CD4-positive, alpha-beta T cell (primary cell): ENCODE data around the gene RNF167. TPM values are rescaled to one million over a fixed set of nuclear protein-coding genes. Genes with fewer than 3 reads are reported as not detected.

Experiments
- ATAC-seq: fragments of 200-7000 bp; cut with Tn5 transposase; one replicate; pipeline ENCODE4 v1.10.0; 2022; ENCODE audit warnings: mild to moderate bottlenecking; ENCODE audit not compliant: poor library complexity
- CTCF ChIA-PET: fragments of 350-600 bp; sonication (Branson Sonifier 250); formaldehyde crosslinking; loops from one replicate; lab custom pipeline; 2021; ENCODE audit warnings: antibody characterized with exemption, inconsistent platforms; lab: Charles Lee
- POLR2A ChIA-PET: fragments of 350-600 bp; sonication (Branson Sonifier 250); formaldehyde crosslinking; loops from one replicate; lab custom pipeline; 2021; ENCODE audit warnings: antibody characterized with exemption, inconsistent platforms; lab: Charles Lee
- DNase-seq, 14 experiments: peaks; one replicate each; pipeline ENCODE4 v3.0.0-alpha.2; 2013 to 2020; ENCODE audit warnings: mixed read lengths in 2 of 14
- H3K27ac ChIP-seq, 2 donors: one replicate each; pipeline versions ENCODE4 v1.5.1 to v1.7.0; 2013; ENCODE audit warnings: low read length in 2 of 2, low read depth in 1 of 2, mild to moderate bottlenecking in 1 of 2
- H3K27me3 ChIP-seq, 2 experiments: 1 replicate in 1 of 2; 2 replicates in 1 of 2; pipeline versions ENCODE4 v1.6.1 to v1.7.0; 2013; ENCODE audit warnings: low read length in 2 of 2, control low read depth in 1 of 2, mild to moderate bottlenecking in 1 of 2, moderate library complexity in 1 of 2; ENCODE audit not compliant: insufficient read depth in 2 of 2, control insufficient read depth in 1 of 2
- H3K36me3 ChIP-seq: one replicate; pipeline ENCODE4 v1.6.1; 2013; ENCODE audit warnings: low read length, control low read depth; ENCODE audit not compliant: insufficient read depth
- H3K4me1 ChIP-seq: one replicate; pipeline ENCODE4 v1.6.1; 2013; ENCODE audit warnings: low read length, control low read depth; ENCODE audit not compliant: insufficient read depth
- H3K4me3 ChIP-seq: one replicate; pipeline ENCODE4 v1.5.1; 2013; ENCODE audit warnings: mild to moderate bottlenecking, low read length, moderate library complexity
- H3K9me3 ChIP-seq, 2 experiments: 1 replicate in 1 of 2; 2 replicates in 1 of 2; pipeline versions ENCODE4 v1.6.1 to v1.7.0; 2013; ENCODE audit warnings: low read length in 2 of 2, mild to moderate bottlenecking in 2 of 2, control low read depth in 1 of 2, moderate library complexity in 1 of 2; ENCODE audit not compliant: control insufficient read depth in 1 of 2, insufficient read depth in 1 of 2
- H3K27ac Mint-ChIP-seq: one replicate; pipeline ENCODE4 v1.8.0; 2020; ENCODE audit warnings: mixed read lengths
- H3K27me3 Mint-ChIP-seq: one replicate; pipeline ENCODE4 v1.8.0; 2021; ENCODE audit warnings: mixed read lengths
- H3K36me3 Mint-ChIP-seq: one replicate; pipeline ENCODE4 v1.8.0; 2021; ENCODE audit warnings: low read depth, mixed read lengths
- H3K4me1 Mint-ChIP-seq: one replicate; pipeline ENCODE4 v1.8.0; 2021; ENCODE audit warnings: low read depth, mixed read lengths
- H3K4me3 Mint-ChIP-seq: one replicate; pipeline ENCODE4 v1.8.0; 2020; ENCODE audit warnings: mild to moderate bottlenecking, mixed read lengths
- H3K9me3 Mint-ChIP-seq: one replicate; pipeline ENCODE4 v1.8.0; 2020; ENCODE audit warnings: mixed read lengths
- intact Hi-C, 2 experiments: fragments of 100-400 bp; cut with DNase I in 1 of 2; cut with micrococcal nuclease in 1 of 2; formaldehyde crosslinking; loops; one replicate each; pipeline versions ENCODE4 v1.15.1 to v1.9.0; 2023 to 2025; cut with DNase I, micrococcal nuclease
- total RNA-seq, 174 experiments: library from RNA in 2 of 174; stranded (reverse) in 2 of 174; gene quantifications; one replicate each; pipeline ENCODE4 v1.2.3 and lab custom pipeline; 2021 to 2026
- TF ChIP-seq, protein P1 (sequence below): fragments of 200-600 bp; IDR thresholded peaks from one replicate; pipeline ENCODE4 v1.8.0; 2022; ENCODE audit warnings: antibody characterized with exemption, mild to moderate bottlenecking

The RNF167 gene
- total RNA-seq, 2 experiments from 2014 or later: 59.3 to 62.8 TPM

DNA sequence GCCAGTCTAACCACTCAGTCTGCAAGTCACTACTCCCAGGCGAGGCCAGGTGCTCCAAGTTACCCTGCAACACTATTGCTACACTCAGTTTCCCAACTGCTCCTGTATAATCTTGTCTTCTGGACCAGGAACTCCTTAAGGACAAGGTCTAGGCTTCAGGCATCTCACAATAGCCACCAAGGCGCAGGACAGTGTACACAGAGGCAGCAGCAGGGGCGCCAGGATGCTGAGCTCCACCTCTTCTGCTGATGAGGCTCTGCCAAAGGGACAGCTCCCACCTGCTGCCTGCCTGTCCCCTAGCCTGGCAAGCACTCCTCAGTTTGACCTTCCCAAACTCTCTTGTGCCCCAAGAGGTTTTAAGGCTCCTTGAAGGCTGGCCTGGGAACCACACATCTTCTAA is 3.6 kb upstream of the RNF167 start:
- peaks cover 47% of the 10 kb centered on the region for H3K4me1 ChIP-seq
- no peak overlapping the region for H3K4me3 ChIP-seq
- POLR2A ChIA-PET: interaction anchor here (0.6 to 6.2 kb wide), 2 partner anchors 13 to 481 kb away, joined by 3 to 137 read pairs; partner anchors contain the start of genes ENO3 and PFN1
- H3K27ac Mint-ChIP-seq: no peak overlapping the region
- DNase-seq (no peak), ATAC-seq (no peak)
- peak overlapping the region; percentile 27 for H3K4me3 Mint-ChIP-seq
- H3K36me3 ChIP-seq: peaks cover 23% of the 10 kb centered on the region
- H3K9me3 Mint-ChIP-seq: no peaks in the 10 kb centered on the region
- CTCF ChIA-PET: no interaction called here
- intact Hi-C loops: no loop called here
- no peak overlapping the region for H3K27ac ChIP-seq
- H3K9me3 ChIP-seq: no peaks in the 10 kb centered on the region
- TF ChIP-seq, protein P1, sequence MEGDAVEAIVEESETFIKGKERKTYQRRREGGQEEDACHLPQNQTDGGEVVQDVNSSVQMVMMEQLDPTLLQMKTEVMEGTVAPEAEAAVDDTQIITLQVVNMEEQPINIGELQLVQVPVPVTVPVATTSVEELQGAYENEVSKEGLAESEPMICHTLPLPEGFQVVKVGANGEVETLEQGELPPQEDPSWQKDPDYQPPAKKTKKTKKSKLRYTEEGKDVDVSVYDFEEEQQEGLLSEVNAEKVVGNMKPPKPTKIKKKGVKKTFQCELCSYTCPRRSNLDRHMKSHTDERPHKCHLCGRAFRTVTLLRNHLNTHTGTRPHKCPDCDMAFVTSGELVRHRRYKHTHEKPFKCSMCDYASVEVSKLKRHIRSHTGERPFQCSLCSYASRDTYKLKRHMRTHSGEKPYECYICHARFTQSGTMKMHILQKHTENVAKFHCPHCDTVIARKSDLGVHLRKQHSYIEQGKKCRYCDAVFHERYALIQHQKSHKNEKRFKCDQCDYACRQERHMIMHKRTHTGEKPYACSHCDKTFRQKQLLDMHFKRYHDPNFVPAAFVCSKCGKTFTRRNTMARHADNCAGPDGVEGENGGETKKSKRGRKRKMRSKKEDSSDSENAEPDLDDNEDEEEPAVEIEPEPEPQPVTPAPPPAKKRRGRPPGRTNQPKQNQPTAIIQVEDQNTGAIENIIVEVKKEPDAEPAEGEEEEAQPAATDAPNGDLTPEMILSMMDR: no peak
- no peaks in the 10 kb centered on the region for H3K27me3 Mint-ChIP-seq
- H3K4me1 Mint-ChIP-seq: peaks cover 43% of the 10 kb centered on the region
- H3K27me3 ChIP-seq: no peaks in the 10 kb centered on the region
- peaks cover 37% of the 10 kb centered on the region for H3K36me3 Mint-ChIP-seq

DNA sequence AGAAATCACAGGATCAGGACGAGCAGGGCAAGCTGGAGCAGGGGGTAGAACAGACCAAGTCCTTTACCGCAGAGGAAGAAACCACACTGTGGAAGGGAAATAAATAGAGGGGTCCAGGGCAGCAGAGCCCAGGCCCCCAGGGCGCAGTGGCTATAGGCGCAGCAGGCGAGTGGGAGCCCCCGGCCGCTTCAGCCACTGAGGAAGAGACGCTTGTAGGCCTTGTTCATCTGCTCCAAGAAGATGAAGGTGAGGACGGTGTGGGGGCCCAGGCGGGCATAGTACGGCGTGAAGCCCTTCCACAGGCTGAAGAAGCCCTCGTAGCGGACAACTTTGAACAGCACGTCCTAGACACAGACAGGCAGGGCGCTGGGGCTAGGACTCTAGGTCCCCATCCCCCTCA is 2.5 kb upstream of the RNF167 start:
- Histone ChIP-seq H3K4me1 (peaks cover 58% of the 10 kb centered on the region), H3K9me3 (no peaks in the 10 kb centered on the region), H3K27me3 (no peaks in the 10 kb centered on the region), H3K4me3 (no peak overlapping the region), H3K27ac (no peak overlapping the region), H3K36me3 (peaks cover 31% of the 10 kb centered on the region)
- Mint-ChIP-seq H3K36me3 (peaks cover 48% of the 10 kb centered on the region), H3K27ac (peak overlapping the region; percentile 90), H3K4me3 (peak overlapping the region; percentile 36), H3K4me1 (peaks cover 54% of the 10 kb centered on the region), H3K9me3 (no peaks in the 10 kb centered on the region), H3K27me3 (no peaks in the 10 kb centered on the region)
- ChIA-PET POLR2A (interaction anchor here (1.1 to 6.2 kb wide), 2 partner anchors 12 to 28 kb away, joined by 3 to 137 read pairs; partner anchors contain the start of genes ENO3 and PFN1), CTCF (no interaction called here)
- DNase-seq: peak in 1 of 14 experiments; percentile 17
- no peak for ATAC-seq
- intact Hi-C loops: no loop called here
- TF ChIP-seq, protein P1: no peak

DNA sequence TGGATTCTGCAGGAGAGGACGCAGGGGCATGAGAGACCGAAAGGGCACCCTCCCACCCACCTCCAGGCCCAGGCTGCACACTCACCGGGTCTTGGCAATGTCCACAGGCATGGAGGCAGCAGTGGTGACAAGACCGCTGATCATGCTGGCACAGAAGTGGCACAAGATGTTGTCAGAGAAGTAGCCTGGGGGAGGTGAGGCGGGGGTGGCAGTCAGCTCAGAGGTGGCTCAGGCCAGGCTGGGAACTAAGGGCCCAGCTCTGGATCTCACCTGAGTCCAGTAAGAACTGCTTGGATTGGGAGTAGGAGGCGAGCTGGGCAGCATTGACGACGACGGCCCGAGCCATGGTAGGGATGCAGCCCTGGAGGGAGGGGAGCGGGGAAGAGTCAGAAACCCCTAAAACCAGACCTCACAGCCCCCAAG is 2.0 kb upstream of the RNF167 start:
- Histone ChIP-seq H3K27me3 (no peaks in the 10 kb centered on the region), H3K27ac (no peak overlapping the region), H3K4me3 (no peak overlapping the region), H3K36me3 (peaks cover 36% of the 10 kb centered on the region), H3K9me3 (no peaks in the 10 kb centered on the region), H3K4me1 (peaks cover 64% of the 10 kb centered on the region)
- peaks cover 53% of the 10 kb centered on the region for H3K36me3 Mint-ChIP-seq
- peaks cover 59% of the 10 kb centered on the region for H3K4me1 Mint-ChIP-seq
- DNase-seq (peak in 1 of 14 experiments; percentile 23), ATAC-seq (no peak)
- intact Hi-C loops: loop anchor here in 1 of 2 experiments (2.0 kb wide), 2 partner anchors 29 to 61 kb away; no protein-coding TSS in a partner anchor
- no peaks in the 10 kb centered on the region for H3K9me3 Mint-ChIP-seq
- peak overlapping the region; percentile 99 for H3K4me3 Mint-ChIP-seq
- peak overlapping the region; percentile 90 for H3K27ac Mint-ChIP-seq
- TF ChIP-seq, protein P1: no peak
- POLR2A ChIA-PET: interaction anchor here (1.1 to 6.2 kb wide), 2 partner anchors 11 to 29 kb away, joined by 3 to 137 read pairs; partner anchors contain the start of genes ENO3 and PFN1
- CTCF ChIA-PET: no interaction called here
- H3K27me3 Mint-ChIP-seq: no peaks in the 10 kb centered on the region
